ENCODE results near the gene IGSF23.
"Not testable (repeated sequence)": the region's sequence is repeated elsewhere in the genome, so short reads cannot be mapped to it uniquely, and the experiment has no call there.

Gene IGSF23

DNA sequence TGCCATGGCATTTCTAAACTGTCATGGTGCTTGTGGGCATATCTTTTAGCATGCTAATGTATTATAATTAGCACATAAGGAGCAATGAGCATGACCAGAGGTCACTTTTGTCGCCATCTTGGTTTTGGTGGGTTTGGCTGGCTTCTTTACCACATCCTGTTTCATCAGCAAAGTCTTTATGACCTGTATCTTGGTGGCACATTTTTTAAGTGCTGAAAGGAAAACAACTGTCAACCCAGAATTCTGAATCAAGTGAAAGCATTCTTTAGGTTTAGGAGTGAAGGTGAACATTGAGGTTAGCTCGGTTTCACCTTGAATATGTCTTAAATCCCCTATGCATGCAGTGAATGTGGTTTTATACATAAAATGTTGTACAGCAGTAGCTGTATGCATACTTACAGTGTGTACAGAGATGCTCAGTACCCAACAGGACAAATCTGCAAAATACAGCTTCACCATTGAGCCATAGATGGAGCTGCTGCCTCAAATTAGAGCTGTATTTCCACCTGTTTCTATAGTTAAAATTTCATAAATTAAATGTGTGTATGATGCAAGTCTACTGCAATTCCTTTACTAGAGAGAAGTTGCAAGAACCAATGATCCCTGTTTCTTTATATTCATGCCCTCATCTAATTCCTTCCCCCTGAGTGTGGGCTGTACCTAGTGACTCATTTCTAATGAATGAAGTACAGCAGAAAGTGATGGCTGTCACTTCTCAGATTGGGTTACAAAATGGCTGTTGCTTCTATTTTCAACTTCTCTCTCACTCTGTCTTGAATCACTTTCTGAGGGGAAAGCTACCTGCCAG, 25.2 kb upstream of the IGSF23 start:
- DNase-seq (ENCODE audit: extremely low read depth in 1 of 2, low read depth in 1 of 2): no peak

DNA sequence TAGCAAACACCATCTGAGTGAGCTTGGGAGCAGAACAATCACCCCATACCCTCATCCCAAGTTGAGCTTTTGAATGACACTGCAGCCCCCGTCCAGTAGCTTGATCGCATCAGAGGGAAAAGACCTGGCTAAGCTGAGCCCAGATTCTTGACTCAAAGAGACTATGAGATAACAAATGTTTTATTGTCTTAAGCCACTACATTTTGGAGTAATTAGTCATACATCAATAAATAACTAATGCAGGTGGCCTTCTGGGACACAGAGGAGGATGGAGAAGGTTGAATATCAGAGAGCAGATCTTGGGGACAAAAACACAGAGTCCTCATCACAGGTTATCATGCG, 24.6 kb upstream of the IGSF23 start:
- no peak for DNase-seq (ENCODE audit: extremely low read depth in 1 of 2, low read depth in 1 of 2)

DNA sequence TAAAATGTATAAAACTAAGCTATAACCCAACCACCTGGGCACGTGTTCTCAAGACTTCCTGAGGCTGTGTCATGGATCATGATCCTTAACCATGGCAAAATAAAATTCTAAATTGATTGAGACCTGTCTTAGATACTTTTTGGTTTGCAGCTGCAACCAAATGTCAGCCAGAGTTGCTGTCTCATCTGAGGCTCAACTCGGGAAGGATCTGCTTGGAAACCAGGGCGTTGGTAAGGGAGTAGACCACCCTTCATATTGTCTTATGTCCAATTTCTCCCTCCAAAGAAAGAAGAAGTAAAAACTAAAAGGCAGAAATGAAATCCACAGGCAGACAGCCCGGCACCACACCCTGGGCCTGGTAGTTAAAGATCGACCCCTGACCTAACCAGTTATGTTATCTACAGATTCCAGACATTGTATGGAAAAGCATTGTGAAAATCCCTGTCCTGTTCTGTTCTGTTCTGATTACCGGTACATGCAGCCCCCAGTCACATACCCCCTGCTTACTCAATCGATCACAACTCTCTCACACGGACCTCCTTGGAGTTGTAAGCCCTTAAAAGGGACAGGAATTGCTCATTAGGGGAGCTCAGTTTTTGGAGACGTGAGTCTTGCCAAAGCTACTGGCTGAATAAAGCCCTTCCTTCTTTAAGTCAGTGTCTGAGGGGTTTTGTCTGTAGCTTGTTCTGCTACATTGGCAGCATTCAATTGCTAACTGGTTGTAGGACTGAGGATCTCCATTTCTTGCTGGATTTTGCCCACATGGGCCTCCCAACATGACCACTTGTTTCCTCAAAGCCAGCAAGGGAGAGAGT, 22.9 kb upstream of the IGSF23 start:
- no peak for DNase-seq (ENCODE audit: extremely low read depth in 1 of 2, low read depth in 1 of 2)

DNA sequence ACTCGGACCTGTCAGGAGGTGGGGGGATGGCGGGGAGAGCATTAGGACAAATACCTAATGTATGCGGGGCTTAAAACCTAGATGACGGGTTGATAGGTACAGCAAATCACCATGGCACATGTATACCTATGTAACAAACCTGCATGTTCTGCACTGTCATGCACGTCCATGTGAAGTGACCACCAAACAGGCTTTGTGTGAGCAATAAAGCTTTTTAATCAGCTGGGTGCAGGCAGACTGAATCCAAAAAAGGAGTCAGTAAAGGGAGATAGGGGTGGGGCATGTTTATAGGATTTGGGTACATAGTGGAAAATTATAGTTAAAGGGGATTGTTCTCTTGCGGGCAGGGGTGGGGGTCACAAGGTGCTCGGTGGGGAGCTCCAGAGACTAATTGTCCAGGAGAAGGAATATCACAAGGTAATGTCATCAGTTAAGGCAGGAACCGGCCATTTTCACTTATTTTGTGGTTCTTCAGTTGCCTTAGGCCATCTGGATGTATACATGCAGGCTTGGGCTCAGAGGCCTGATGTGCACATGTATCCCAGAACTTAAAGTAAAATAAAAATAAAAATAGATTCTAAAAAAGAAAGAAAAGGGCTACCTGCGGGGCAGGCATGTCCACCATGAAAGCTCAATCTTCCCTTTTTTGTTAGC, 21.9 kb upstream of the IGSF23 start:
- not testable (repeated sequence) for DNase-seq (ENCODE audit: extremely low read depth in 1 of 2, low read depth in 1 of 2)

DNA sequence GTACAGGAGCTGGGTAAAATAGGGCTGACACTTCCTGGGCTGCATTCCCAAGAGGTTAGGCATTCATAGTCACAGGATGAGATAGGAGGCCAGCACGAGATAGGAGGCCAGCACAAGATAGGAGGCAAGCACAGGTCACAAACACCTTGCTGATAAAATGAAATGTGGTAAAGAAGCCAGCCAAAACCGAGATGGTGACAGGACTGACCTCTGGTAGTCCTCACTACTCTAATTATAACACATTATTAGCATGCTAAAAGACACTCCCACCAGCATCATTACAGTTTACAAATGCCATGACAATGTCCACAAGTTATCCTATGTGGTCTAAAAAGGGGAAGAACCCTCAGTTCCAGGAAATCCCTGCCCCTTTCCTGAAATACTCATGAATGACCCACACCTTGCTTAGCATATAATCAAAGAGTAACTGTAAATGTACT, 20.9 kb upstream of the IGSF23 start:
- no peak for DNase-seq (ENCODE audit: extremely low read depth in 1 of 2, low read depth in 1 of 2)

DNA sequence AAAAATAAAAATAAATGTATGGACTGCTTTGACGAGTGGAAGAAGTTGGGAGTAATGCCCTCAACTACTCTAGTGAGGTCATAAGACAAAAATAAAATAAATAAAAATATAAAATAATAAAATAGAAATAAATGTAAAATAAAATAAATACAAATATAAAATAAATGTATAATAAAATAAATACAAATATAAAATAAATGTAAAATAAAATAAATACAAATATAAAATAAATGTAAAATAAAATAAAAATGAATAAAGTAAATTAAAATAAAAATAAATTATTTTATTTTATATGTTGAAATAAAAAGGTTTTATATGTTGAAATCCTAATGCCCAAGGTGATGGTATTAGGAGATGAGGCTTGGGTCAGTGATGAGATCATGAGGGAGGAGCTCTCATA, 20.1 kb upstream of the IGSF23 start:
- no peak for DNase-seq (ENCODE audit: extremely low read depth in 1 of 2, low read depth in 1 of 2)

DNA sequence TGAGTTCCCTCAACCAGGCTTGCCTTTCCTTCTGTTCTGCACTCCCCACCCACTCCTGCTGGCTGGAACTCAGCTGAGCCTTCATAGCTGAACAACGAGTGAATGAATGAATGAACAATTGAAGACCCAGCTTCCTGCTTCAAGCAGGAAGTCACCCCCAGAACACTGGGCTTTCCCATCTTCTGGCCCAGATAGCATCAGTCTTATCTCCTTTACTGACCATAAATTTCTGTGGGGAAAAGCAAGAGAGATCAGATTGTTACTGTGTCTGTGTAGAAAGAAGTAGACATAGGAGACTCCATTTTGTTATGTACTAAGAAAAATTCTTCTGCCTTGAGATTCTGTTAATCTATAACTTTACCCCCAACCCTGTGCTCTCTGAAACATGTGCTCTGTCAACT, 19.5 kb upstream of the IGSF23 start:
- not testable (repeated sequence) for DNase-seq (ENCODE audit: extremely low read depth in 1 of 2, low read depth in 1 of 2)

DNA sequence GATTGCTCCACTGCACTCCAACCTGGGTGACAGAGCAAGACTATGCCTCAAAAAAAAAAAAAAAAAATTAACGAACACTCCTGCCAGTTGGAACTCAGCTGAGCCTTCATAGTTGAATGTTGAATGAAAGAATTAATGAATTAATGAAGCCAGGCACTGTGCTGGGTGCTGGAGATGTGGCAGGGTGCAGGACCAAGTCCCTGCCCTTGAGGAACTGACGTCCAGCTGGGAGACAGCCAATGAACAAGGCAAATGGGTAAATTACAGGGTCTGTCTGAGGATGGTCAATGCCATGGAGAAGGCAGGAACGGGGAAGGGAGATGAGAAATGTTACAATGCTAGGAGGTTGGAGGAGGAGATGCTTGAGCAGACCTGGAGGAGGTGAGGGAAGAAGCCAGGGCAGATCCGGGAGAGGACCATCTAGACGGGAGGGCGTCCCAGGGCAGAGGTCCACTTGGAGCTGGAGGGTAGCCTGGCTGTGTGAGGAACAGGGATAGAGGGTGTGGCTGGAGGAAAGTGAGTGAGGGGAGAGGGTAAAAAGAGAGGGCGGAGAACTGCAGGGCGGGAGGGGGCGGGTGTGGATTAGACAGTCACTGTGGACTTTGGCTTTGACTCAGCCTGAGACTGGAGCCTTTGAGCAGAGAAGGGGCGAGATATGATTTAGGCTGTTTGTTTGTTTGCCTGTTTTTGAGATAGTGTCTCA, 16.8 kb upstream of the IGSF23 start:
- no peak for DNase-seq (ENCODE audit: extremely low read depth in 1 of 2, low read depth in 1 of 2)

DNA sequence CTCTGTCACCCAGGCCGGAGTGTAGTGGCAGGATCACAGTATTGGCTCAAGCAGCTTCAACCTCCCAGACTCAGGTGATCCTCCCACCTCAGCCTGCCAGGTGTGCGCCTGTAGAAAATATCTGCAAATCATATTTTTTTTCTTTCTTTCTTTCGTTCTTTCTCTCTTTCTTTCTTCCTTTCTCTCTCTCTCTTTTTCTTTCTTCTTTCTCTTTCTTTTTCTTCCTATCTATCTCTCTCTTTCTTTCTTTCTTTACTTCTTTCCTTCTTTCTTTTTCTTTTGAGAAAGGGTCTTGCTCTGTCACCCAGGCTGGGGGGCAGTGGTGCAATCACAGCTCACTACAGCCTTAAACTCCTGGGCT, 16.3 kb upstream of the IGSF23 start:
- DNase-seq (ENCODE audit: extremely low read depth in 1 of 2, low read depth in 1 of 2): no peak

DNA sequence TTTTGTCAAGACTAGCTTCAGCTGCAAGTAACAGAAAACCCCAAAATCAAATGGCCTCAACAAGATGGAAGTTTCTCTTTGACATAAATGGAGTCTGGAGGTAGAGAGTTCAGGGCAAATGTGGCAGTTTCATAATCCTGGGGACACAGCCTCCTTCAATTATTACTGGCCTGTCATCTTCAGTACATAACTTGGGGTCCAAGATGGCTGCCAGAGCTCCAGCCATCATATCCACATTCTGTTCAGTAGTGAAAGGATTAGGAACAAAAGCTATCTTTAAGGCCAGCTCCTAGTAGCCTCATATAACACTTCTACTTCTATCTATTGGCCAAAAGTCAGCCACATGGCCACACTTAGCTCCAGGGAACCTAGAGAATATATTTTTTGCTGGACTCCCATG, 15.0 kb upstream of the IGSF23 start:
- no peak for DNase-seq (ENCODE audit: extremely low read depth in 1 of 2, low read depth in 1 of 2)

DNA sequence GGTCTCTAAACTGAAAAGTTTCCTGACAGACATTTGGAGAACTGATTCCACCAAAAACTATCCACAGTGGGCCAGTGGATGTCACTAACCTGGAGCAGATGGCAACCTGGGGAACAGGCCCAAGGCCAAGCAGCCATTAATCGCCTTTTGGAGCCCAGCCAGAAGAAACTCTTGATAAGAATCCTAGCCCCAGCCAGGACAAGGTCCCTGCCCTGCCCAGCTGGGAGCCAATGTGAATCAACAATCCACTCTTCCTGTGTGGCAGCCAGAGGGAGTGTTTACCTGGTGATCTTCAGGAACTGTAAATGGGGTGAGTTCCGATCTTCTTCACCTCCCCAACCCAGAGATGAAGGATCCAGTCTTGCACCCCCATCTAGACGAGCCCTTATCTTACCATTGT, 14.5 kb upstream of the IGSF23 start:
- DNase-seq (ENCODE audit: extremely low read depth in 1 of 2, low read depth in 1 of 2): no peak

DNA sequence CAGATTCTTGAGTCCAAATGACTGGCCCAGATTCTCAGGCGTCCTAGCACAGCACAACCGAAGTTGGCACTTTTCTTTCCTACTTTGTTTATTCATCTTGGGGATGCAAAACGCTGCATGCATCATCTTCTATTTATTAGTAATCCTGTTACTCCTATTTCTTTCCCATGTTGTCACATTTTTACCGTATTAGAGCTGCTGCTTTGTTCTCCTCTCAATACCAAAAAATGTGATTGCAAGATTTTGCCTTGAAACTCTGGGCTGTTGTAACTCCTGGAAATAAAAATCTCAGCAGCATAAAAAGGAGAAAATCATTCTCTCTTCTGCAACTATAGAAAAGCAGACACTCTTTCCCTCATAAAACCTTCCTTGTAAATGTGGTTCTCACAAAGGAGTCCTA, 12.9 kb upstream of the IGSF23 start:
- DNase-seq (ENCODE audit: extremely low read depth in 1 of 2, low read depth in 1 of 2): no peak

DNA sequence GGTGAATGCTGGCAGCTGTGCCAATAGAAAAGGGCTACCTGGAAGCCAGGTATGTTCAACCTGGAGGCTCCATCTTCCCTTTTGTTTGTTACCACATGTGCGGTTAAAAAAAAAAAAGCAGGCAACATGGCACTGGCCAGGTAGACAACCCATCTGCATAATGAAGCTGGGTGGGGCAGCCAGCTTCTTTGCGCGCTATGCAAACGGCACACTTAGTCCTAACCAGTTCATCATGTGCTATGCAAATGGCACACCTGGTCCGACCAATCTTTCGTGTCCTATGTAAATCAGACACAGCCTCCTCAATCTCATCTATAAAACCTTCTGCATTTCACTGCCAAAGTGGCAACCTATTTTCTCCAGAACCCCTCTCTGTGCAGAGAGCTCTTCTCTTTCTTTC, 11.3 kb upstream of the IGSF23 start:
- no peak for DNase-seq (ENCODE audit: extremely low read depth in 1 of 2, low read depth in 1 of 2)

DNA sequence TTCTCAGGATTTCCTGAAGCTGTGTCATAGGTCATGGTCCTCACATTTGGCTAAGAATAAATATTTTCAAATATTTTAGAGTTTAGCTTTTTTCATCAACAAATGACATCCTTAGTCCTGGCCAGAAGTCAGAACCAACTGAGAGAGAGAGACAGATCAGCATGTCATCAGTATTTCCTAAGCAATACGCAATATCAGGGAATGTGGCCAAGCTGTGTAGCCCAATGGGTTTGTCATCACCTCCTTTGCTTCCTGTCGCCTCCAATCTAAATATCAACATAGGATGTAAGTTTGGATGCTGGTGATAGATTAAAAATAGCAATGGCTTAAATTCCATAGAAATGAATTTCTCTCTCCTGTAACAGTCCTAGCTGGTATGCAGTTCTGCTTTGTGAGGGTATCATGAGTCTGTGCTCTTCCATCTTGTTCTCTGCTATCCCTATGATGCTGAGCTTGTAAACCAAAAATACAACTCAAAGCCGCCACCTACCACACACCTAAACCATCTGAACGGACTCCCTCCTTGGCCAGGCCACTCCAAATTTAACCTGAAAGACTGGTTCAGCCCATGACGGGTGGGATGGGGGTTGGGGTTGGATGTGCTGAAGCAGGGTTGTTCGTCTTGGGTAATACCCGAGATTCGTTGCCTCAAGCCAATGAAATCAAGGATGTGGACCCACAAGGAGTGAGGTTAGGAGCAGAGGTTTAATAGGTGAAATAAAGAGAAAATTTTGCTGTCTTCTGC, 10.0 kb upstream of the IGSF23 start:
- no peak for DNase-seq (ENCODE audit: extremely low read depth in 1 of 2, low read depth in 1 of 2)

DNA sequence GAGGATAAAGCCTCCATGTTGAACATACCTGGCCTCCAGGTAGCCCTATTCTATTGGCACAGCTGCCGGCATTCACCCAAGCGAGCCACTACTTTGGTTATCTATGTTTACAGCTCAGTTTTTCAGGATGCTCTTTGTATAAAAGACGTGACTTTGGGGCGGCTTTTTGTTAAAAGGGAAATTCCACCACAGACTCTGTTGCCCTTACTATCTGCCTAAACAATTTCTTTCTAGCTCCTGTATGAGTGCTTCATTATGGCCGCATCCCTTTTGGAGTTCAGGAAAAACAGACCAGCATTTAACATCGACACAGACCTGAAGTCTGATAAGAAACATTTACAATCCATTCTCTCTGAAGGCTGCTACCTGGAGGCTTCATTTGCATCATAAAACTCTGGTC, 9.1 kb upstream of the IGSF23 start:
- no peak for DNase-seq (ENCODE audit: extremely low read depth in 1 of 2, low read depth in 1 of 2)

DNA sequence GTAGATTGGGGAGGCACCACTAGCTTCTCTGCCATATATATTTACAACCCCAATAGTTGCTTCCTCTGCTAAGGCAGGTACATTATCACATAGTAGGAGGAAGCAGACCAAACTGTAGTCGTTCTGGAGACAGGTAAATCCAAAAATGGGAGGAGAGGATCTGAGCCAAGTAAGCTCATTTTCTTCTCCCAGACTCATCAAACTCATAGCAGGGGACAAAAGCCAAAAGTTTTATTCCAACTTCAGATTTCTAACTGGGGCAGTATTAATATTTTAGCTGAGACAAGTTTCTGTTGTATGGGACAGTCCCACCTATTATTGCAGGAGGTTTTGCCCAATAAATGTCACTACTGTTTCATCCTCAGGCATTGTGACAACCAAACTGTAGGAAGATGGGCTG, 7.8 kb upstream of the IGSF23 start:
- no peak for DNase-seq (ENCODE audit: extremely low read depth in 1 of 2, low read depth in 1 of 2)

DNA sequence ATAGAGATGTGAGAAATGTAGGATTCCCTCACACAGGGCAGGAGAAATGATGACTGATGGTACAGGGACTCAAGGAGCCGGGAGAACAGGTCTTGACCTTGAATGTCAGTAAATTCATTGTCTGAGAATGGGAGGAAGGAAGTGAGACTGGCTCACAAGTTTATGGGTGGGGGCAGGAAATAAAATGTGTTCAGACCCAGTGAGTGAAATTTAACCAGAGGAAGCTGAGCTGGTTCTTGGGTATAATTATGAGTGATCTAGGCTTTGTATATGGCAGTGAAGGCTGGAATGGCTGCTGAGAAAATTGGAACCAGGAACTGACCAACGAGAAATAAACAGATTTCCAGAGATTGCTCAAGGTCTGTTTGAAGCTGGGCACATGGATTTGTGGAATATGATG, 6.3 kb upstream of the IGSF23 start:
- DNase-seq (ENCODE audit: extremely low read depth in 1 of 2, low read depth in 1 of 2): no peak

DNA sequence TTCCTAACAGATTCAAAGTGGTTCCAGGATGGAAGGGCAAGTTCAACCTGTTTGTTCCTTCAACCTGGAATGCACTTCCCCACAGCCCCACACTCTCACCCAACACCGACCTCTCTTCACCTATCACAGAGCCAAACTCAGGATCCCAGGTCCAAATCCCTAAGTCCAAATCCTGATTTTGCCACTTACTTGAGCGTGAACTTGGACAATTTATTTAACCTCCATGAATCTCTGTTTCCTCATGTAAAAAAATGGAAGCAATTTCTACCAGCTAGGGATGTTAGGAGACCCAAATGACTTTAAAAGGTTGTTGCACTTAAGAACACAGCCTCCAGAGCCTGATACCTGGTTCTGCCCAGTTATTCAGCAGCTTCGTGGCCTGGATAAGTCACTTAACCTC, 5.4 kb upstream of the IGSF23 start:
- no peak for DNase-seq (ENCODE audit: extremely low read depth in 1 of 2, low read depth in 1 of 2)

DNA sequence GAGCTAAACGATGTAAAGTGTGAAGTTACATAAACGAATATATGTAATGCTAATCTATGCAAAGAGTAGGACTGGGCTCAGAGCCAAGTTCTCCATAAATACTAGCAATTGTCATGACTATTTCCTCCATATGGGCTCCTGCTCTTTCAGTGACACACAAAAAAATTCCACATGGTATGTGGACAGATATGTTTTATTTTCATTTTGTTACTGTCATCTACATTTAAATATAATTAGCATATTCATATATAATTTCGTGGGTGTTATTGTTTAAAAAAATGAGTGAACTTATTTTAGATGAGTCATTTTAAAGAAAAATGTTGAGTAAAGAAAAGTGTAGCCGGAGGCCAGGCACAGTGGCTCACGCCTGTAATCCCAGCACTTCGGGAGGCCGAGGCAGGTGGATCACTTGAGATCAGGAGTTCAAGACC, 5.0 kb upstream of the IGSF23 start:
- no peak for DNase-seq (ENCODE audit: extremely low read depth in 1 of 2, low read depth in 1 of 2)

DNA sequence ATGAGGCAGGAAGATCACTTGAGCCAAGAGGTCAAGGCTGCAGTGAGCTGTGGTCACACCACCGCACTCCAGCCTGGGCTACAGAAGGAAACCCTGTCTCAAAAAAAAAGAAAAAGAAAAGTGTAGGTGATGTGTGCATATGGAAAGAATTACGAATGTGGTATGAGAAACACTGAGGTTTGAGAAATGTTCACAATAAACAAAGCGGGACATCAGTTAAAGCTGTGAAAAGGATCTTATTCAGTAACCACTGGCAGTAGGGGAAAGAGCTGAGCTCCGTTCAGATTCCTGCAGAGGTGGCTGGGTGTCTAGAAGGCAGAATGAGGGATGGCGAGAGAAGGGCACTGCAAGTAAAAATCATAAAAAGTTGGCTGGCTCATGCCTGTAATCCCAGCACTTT, 4.1 kb upstream of the IGSF23 start:
- DNase-seq (ENCODE audit: extremely low read depth in 1 of 2, low read depth in 1 of 2): no peak

DNA sequence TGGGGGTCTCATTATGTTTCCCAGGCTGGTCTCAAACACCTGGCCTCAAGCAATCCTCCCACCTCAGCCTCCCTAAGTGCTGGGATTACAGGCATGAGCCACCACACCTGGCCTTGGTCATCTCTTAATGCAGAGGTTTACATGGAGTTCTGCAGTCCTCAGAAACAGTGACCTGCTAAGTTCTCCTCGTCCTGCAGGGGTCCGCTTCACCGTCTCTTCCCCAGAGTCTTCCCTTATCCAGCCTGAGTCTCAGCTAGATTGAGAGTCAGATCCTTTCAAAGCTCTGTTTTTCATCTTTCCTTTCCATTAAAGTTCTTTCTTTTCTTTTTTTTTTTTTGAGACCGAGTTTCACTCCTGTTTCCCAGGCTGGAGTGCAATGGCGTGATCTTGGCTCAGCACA, 2.9 kb upstream of the IGSF23 start:
- DNase-seq (ENCODE audit: extremely low read depth in 1 of 2, low read depth in 1 of 2): not testable (repeated sequence)

Data from activated CD8-positive, alpha-beta memory T cell treated with anti-CD3 and anti-CD28 coated beads for 1 hour (primary cell).